ENCODE data around the gene ARAP2. TPM values are rescaled to one million over a fixed set of nuclear protein-coding genes. Genes with fewer than 3 reads are reported as not detected.

The ARAP2 gene
- total RNA-seq, 1 donor from 2014 or later: 59.1 TPM

DNA sequence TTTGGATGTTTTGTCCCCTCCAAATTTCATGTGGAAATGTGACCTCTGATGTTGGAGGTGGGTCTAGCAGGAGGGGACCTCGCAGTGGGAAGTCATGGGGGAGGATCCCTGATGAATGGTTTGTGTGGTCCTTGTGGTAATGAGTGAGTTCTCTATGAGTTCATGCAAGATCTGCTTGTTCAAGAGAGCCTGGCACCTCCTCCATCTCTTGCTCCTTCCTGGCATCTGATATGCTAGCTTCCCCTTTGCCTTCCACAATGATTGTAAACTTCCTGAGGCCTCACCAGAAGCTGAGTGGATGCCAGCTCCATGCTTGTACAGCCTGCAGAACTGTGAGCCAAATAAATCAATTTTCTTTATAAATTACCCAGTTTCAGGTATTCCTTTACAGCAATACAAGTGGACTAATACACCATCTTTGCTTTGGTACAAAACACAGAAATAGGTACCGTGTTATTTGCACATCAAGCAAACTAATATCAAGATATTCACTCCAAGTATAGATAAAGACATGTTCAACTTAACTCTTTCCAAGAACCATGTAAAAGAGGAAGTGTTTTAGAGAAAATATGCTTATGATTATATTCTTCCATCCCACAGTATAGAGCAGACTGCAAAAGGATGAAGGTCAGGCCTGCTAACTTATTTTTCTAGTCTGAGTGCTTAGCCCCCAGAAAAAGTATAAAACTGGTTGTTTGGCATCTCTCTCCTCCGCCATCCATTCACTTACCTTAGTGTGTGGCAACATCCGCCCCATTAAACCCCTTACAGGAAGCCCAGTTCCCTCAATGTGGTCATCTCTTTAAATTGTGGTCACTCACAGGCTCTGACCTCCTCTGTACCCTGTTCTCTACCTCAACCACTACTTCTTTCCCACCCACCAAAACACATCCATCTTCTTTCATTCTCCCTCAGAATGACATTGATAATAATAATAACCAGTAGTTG is 6.7 kb downstream of the ARAP2 start:
- H3K27me3 Mint-ChIP-seq: no peaks in the 10 kb centered on the region
- H3K4me1 Mint-ChIP-seq: peaks cover 77% of the 10 kb centered on the region
- peak overlapping the region; percentile 7 for H3K27ac Mint-ChIP-seq
- TF ChIP-seq CTCF (IDR thresholded peaks at IDR 0.05): no peak
- intact Hi-C loops (cut with micrococcal nuclease): no loop called here
- H3K9me3 Mint-ChIP-seq: peaks cover 9% of the 10 kb centered on the region
- CTCF ChIA-PET: no interaction called here
- ATAC-seq (ENCODE audit: low read depth): no peak
- no peak overlapping the region for H3K4me3 Mint-ChIP-seq
- DNase-seq: no peak
- H3K36me3 Mint-ChIP-seq (ENCODE audit: low read depth): peaks cover 50% of the 10 kb centered on the region
- POLR2A ChIA-PET: no interaction called here

DNA sequence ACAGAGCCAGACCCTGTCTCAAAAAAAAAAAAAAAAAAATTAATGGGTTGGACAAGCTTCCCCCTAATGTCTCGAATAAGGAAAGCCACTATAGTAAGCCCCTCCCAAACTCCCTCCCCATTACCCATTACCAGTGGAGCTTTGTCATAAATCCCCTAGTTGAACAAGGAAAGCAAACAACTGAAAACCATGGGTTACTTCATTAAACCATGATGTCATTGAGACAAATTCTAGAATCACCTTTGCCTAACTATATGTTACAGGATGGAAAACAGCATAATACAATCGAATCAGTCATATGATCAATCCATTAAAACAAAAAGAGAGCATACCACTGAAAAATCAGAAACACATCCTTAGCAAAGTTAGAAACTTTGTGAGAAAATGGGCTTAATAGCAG is 8.2 kb downstream of the ARAP2 start:
- TF ChIP-seq CTCF (IDR thresholded peaks at IDR 0.05): no peak
- Mint-ChIP-seq H3K36me3 (ENCODE audit: low read depth) (peaks cover 52% of the 10 kb centered on the region), H3K4me1 (peaks cover 72% of the 10 kb centered on the region), H3K27ac (no peak overlapping the region), H3K4me3 (no peak overlapping the region), H3K9me3 (peaks cover 9% of the 10 kb centered on the region), H3K27me3 (no peaks in the 10 kb centered on the region)
- intact Hi-C loops (cut with micrococcal nuclease): no loop called here
- ChIA-PET POLR2A (interaction anchor here (0.7 to 1.5 kb wide), 2 partner anchors 8 to 14 kb away, joined by 3 to 10 read pairs; partner anchors contain the start of gene ARAP2), CTCF (interaction anchor here (1.1 kb wide), 1 partner anchor 22 kb away, joined by 3 read pairs; no protein-coding TSS in a partner anchor)
- DNase-seq: no peak
- ATAC-seq (ENCODE audit: low read depth): no peak

GRCh38 chr4:36235306-36235705 is 9.0 kb downstream of the ARAP2 start:
- Mint-ChIP-seq H3K9me3 (peaks cover 9% of the 10 kb centered on the region), H3K27ac (no peak overlapping the region), H3K4me3 (no peak overlapping the region), H3K27me3 (no peaks in the 10 kb centered on the region), H3K36me3 (ENCODE audit: low read depth) (peaks cover 55% of the 10 kb centered on the region), H3K4me1 (peaks cover 72% of the 10 kb centered on the region)
- CTCF ChIA-PET: interaction anchor here (1.1 kb wide), 1 partner anchor 21 kb away, joined by 3 read pairs; no protein-coding TSS in a partner anchor
- DNase-seq: no peak
- no peak for TF ChIP-seq CTCF (IDR thresholded peaks at IDR 0.05)
- POLR2A ChIA-PET: interaction anchor here (0.7 to 1.5 kb wide), 2 partner anchors 9 to 15 kb away, joined by 3 to 10 read pairs; partner anchors contain the start of gene ARAP2
- no peak for ATAC-seq (ENCODE audit: low read depth)
- intact Hi-C loops (cut with micrococcal nuclease): no loop called here

DNA sequence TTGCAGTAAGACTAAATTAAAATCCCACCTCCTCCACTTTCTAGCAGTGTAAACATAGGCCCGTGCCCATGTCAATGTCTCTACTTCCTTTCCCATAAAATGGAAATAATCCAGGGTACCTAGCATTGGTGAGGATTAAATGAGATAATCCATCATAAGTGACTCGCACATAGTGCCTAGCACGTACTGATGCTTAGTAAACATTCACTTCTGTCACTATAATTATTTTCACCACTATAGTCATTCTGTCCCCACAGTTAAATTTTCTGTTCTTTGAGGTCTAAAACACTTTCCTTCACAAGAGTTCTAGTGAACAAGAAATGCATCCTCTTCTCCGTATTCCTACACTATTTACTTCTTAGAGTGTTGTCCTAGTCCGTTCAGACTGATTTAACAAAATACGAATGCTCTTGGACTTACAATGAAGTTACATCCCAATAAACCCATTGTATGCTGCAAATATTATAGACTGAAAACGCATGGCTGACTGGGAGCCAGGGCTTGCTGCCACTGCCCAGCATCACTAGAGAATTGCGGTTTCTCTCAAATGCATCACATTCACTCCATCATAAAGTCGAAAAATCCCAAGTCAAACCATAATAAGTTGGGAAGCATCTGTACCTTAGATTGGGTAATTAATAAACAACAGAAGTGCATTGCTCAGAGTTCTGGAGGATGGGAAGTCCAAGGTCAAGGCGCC is 10.6 kb downstream of the ARAP2 start:
- H3K27me3 Mint-ChIP-seq: no peaks in the 10 kb centered on the region
- intact Hi-C loops (cut with micrococcal nuclease): no loop called here
- peaks cover 49% of the 10 kb centered on the region for H3K36me3 Mint-ChIP-seq (ENCODE audit: low read depth)
- H3K9me3 Mint-ChIP-seq: peaks cover 9% of the 10 kb centered on the region
- H3K4me1 Mint-ChIP-seq: peaks cover 72% of the 10 kb centered on the region
- TF ChIP-seq CTCF (IDR thresholded peaks at IDR 0.05): no peak
- DNase-seq (no peak), ATAC-seq (ENCODE audit: low read depth) (no peak)
- ChIA-PET POLR2A (interaction anchor here (1.6 kb wide), 1 partner anchor 9 kb away, joined by 5 read pairs; no protein-coding TSS in a partner anchor), CTCF (interaction anchor here (0.6 kb wide), 1 partner anchor 7 kb away, joined by 3 read pairs; no protein-coding TSS in a partner anchor)
- H3K4me3 Mint-ChIP-seq: no peak overlapping the region
- H3K27ac Mint-ChIP-seq: peak overlapping the region; percentile 33
